CD4-positive, alpha-beta T cell (primary cell): Measurements from ENCODE around the gene ZPBP2. TPM values are rescaled to one million over a fixed set of nuclear protein-coding genes. Genes with fewer than 3 reads are reported as not detected.
"Not testable (repeated sequence)": the region's sequence is repeated elsewhere in the genome, so short reads cannot be mapped to it uniquely, and the experiment has no call there.

ENCODE experiments used
- ATAC-seq: fragments of 200-7000 bp; cut with Tn5 transposase; one replicate; pipeline ENCODE4 v1.10.0; 2022; ENCODE audit warnings: mild to moderate bottlenecking; ENCODE audit not compliant: poor library complexity
- CTCF ChIA-PET: fragments of 350-600 bp; sonication (Branson Sonifier 250); formaldehyde crosslinking; loops from one replicate; lab custom pipeline; 2021; ENCODE audit warnings: antibody characterized with exemption, inconsistent platforms; lab: Charles Lee
- POLR2A ChIA-PET: fragments of 350-600 bp; sonication (Branson Sonifier 250); formaldehyde crosslinking; loops from one replicate; lab custom pipeline; 2021; ENCODE audit warnings: antibody characterized with exemption, inconsistent platforms; lab: Charles Lee
- DNase-seq, 14 experiments: peaks; one replicate each; pipeline ENCODE4 v3.0.0-alpha.2; 2013 to 2020; ENCODE audit warnings: mixed read lengths in 2 of 14
- H3K27ac ChIP-seq, 2 donors: one replicate each; pipeline versions ENCODE4 v1.5.1 to v1.7.0; 2013; ENCODE audit warnings: low read length in 2 of 2, low read depth in 1 of 2, mild to moderate bottlenecking in 1 of 2
- H3K27me3 ChIP-seq, 2 experiments: 1 replicate in 1 of 2; 2 replicates in 1 of 2; pipeline versions ENCODE4 v1.6.1 to v1.7.0; 2013; ENCODE audit warnings: low read length in 2 of 2, control low read depth in 1 of 2, mild to moderate bottlenecking in 1 of 2, moderate library complexity in 1 of 2; ENCODE audit not compliant: insufficient read depth in 2 of 2, control insufficient read depth in 1 of 2
- H3K36me3 ChIP-seq: one replicate; pipeline ENCODE4 v1.6.1; 2013; ENCODE audit warnings: low read length, control low read depth; ENCODE audit not compliant: insufficient read depth
- H3K4me1 ChIP-seq: one replicate; pipeline ENCODE4 v1.6.1; 2013; ENCODE audit warnings: low read length, control low read depth; ENCODE audit not compliant: insufficient read depth
- H3K4me3 ChIP-seq: one replicate; pipeline ENCODE4 v1.5.1; 2013; ENCODE audit warnings: mild to moderate bottlenecking, low read length, moderate library complexity
- H3K9me3 ChIP-seq, 2 experiments: 1 replicate in 1 of 2; 2 replicates in 1 of 2; pipeline versions ENCODE4 v1.6.1 to v1.7.0; 2013; ENCODE audit warnings: low read length in 2 of 2, mild to moderate bottlenecking in 2 of 2, control low read depth in 1 of 2, moderate library complexity in 1 of 2; ENCODE audit not compliant: control insufficient read depth in 1 of 2, insufficient read depth in 1 of 2
- H3K27ac Mint-ChIP-seq: one replicate; pipeline ENCODE4 v1.8.0; 2020; ENCODE audit warnings: mixed read lengths
- H3K27me3 Mint-ChIP-seq: one replicate; pipeline ENCODE4 v1.8.0; 2021; ENCODE audit warnings: mixed read lengths
- H3K36me3 Mint-ChIP-seq: one replicate; pipeline ENCODE4 v1.8.0; 2021; ENCODE audit warnings: low read depth, mixed read lengths
- H3K4me1 Mint-ChIP-seq: one replicate; pipeline ENCODE4 v1.8.0; 2021; ENCODE audit warnings: low read depth, mixed read lengths
- H3K4me3 Mint-ChIP-seq: one replicate; pipeline ENCODE4 v1.8.0; 2020; ENCODE audit warnings: mild to moderate bottlenecking, mixed read lengths
- H3K9me3 Mint-ChIP-seq: one replicate; pipeline ENCODE4 v1.8.0; 2020; ENCODE audit warnings: mixed read lengths
- intact Hi-C, 2 experiments: fragments of 100-400 bp; cut with DNase I in 1 of 2; cut with micrococcal nuclease in 1 of 2; formaldehyde crosslinking; loops; one replicate each; pipeline versions ENCODE4 v1.15.1 to v1.9.0; 2023 to 2025; cut with DNase I, micrococcal nuclease
- total RNA-seq, 174 experiments: library from RNA in 2 of 174; stranded (reverse) in 2 of 174; gene quantifications; one replicate each; pipeline ENCODE4 v1.2.3 and lab custom pipeline; 2021 to 2026
- TF ChIP-seq, protein P1 (sequence below): fragments of 200-600 bp; IDR thresholded peaks from one replicate; pipeline ENCODE4 v1.8.0; 2022; ENCODE audit warnings: antibody characterized with exemption, mild to moderate bottlenecking

The ZPBP2 gene
- total RNA-seq, 2 experiments from 2014 or later: not detected

DNA sequence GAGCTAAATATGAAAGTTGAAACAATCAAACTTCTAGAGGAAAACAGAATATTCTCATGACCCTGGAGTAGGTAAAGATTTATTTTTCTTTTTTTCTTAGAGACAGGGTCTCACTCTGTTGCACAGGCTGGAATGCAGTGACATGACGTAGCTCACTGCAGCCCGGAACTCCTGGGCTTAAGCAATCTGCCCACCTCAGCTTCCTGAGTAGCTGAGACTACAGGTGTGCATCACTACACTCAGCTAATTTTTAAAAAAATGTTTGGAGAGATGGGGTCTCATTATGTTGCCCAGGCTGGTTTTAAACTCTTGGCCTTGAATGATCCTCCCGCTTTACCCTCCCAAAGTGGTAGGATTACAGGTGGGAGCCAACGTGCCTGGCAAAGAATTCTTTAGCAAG is 19.4 kb upstream of the ZPBP2 start:
- H3K9me3 Mint-ChIP-seq: no peaks in the 10 kb centered on the region
- H3K4me3 Mint-ChIP-seq: peak overlapping the region; percentile 52
- peaks cover 5% of the 10 kb centered on the region for H3K36me3 ChIP-seq
- no peaks in the 10 kb centered on the region for H3K9me3 ChIP-seq
- peaks cover 70% of the 10 kb centered on the region for H3K4me1 Mint-ChIP-seq
- no peaks in the 10 kb centered on the region for H3K27me3 Mint-ChIP-seq
- peak in 5 of 14 experiments; percentile 19 to 55 (median 49) for DNase-seq
- TF ChIP-seq, protein P1, sequence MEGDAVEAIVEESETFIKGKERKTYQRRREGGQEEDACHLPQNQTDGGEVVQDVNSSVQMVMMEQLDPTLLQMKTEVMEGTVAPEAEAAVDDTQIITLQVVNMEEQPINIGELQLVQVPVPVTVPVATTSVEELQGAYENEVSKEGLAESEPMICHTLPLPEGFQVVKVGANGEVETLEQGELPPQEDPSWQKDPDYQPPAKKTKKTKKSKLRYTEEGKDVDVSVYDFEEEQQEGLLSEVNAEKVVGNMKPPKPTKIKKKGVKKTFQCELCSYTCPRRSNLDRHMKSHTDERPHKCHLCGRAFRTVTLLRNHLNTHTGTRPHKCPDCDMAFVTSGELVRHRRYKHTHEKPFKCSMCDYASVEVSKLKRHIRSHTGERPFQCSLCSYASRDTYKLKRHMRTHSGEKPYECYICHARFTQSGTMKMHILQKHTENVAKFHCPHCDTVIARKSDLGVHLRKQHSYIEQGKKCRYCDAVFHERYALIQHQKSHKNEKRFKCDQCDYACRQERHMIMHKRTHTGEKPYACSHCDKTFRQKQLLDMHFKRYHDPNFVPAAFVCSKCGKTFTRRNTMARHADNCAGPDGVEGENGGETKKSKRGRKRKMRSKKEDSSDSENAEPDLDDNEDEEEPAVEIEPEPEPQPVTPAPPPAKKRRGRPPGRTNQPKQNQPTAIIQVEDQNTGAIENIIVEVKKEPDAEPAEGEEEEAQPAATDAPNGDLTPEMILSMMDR: no peak
- no peak overlapping the region for H3K4me3 ChIP-seq
- no peak overlapping the region for H3K27ac ChIP-seq
- ATAC-seq: peak; percentile 91
- H3K27ac Mint-ChIP-seq: peak overlapping the region; percentile 86
- ChIA-PET CTCF (interaction anchor here (1.0 to 1.2 kb wide), 2 partner anchors 9 to 35 kb away, joined by 3 read pairs; no protein-coding TSS in a partner anchor), POLR2A (interaction anchor here (0.7 to 1.7 kb wide), 12 partner anchors 11 to 291 kb away, joined by 3 to 15 read pairs (median 4); partner anchors contain the start of genes CASC3, IKZF3 and MIEN1)
- H3K4me1 ChIP-seq: peaks cover 26% of the 10 kb centered on the region
- intact Hi-C loops: loop anchor here in 1 of 2 experiments (5.0 kb wide), 1 partner anchor 36 kb away; no protein-coding TSS in a partner anchor
- peaks cover 22% of the 10 kb centered on the region for H3K36me3 Mint-ChIP-seq
- H3K27me3 ChIP-seq: no peaks in the 10 kb centered on the region

DNA sequence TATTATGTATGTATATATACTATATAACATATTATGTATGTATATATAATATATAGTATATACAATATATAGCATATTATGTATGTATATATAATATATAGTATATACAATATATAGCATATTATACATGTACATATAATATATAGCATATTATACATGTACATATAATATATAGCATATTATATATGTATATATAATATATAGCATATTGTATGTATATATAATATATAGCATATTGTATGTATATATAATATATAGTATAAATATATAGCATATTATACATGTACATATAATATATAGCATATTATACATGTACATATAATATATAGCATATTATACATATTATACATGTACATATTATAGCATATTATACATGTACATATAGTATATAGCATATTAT is 17.8 kb upstream of the ZPBP2 start:
- H3K4me3 ChIP-seq, CTCF ChIA-PET, H3K9me3 Mint-ChIP-seq, ATAC-seq, H3K27ac Mint-ChIP-seq, H3K27me3 ChIP-seq, H3K27ac ChIP-seq, H3K9me3 ChIP-seq, DNase-seq, H3K36me3 ChIP-seq, H3K4me3 Mint-ChIP-seq, POLR2A ChIA-PET, intact Hi-C loops, H3K27me3 Mint-ChIP-seq: not testable (repeated sequence)
- Mint-ChIP-seq H3K4me1 (peaks cover 68% of the 10 kb centered on the region), H3K36me3 (peaks cover 31% of the 10 kb centered on the region)
- H3K4me1 ChIP-seq: peaks cover 23% of the 10 kb centered on the region

GRCh38 chr17:39852239-39852638 is 15.8 kb upstream of the ZPBP2 start:
- Histone ChIP-seq H3K4me3 (no peak overlapping the region), H3K9me3 (no peaks in the 10 kb centered on the region), H3K36me3 (peaks cover 5% of the 10 kb centered on the region), H3K27me3 (no peaks in the 10 kb centered on the region), H3K4me1 (peaks cover 21% of the 10 kb centered on the region), H3K27ac (peak overlapping the region in 1 of 2 donors; percentile 43)
- H3K4me3 Mint-ChIP-seq: no peak overlapping the region
- CTCF ChIA-PET: no interaction called here
- peak overlapping the region; percentile 18 for H3K27ac Mint-ChIP-seq
- no peaks in the 10 kb centered on the region for H3K9me3 Mint-ChIP-seq
- H3K36me3 Mint-ChIP-seq: peaks cover 27% of the 10 kb centered on the region
- POLR2A ChIA-PET: interaction anchor here (0.8 to 1.5 kb wide), 4 partner anchors 33 to 97 kb away, joined by 3 to 9 read pairs (median 6); no protein-coding TSS in a partner anchor
- peaks cover 55% of the 10 kb centered on the region for H3K4me1 Mint-ChIP-seq
- no peaks in the 10 kb centered on the region for H3K27me3 Mint-ChIP-seq
- ATAC-seq: no peak
- TF ChIP-seq, protein P1: no peak
- intact Hi-C loops: no loop called here
- no peak for DNase-seq

- H3K4me1 ChIP-seq: peaks cover 16% of the 10 kb centered on the region
- no peak for ATAC-seq
- Mint-ChIP-seq H3K27me3 (no peaks in the 10 kb centered on the region), H3K27ac (peak overlapping the region; percentile 32), H3K4me3 (no peak overlapping the region), H3K9me3 (no peaks in the 10 kb centered on the region), H3K36me3 (peaks cover 20% of the 10 kb centered on the region), H3K4me1 (peaks cover 54% of the 10 kb centered on the region)
- intact Hi-C loops: no loop called here
- TF ChIP-seq, protein P1: no peak
- peaks cover 5% of the 10 kb centered on the region for H3K36me3 ChIP-seq
- ChIA-PET CTCF (interaction anchor here (1.0 to 1.9 kb wide), 2 partner anchors 9 to 233 kb away, joined by 3 to 6 read pairs; partner anchors contain the start of gene IKZF3), POLR2A (no interaction called here)
- no peak overlapping the region for H3K4me3 ChIP-seq
- no peak for DNase-seq
- H3K27me3 ChIP-seq: no peaks in the 10 kb centered on the region
- no peaks in the 10 kb centered on the region for H3K9me3 ChIP-seq
- no peak overlapping the region for H3K27ac ChIP-seq
Measured at GRCh38 chr17:39854909-39855308, 13.1 kb upstream of the ZPBP2 start.

- H3K4me3 ChIP-seq, ATAC-seq, H3K4me3 Mint-ChIP-seq, H3K9me3 Mint-ChIP-seq, H3K9me3 ChIP-seq, H3K27ac Mint-ChIP-seq, DNase-seq, H3K36me3 ChIP-seq, intact Hi-C loops, H3K27me3 Mint-ChIP-seq, H3K27ac ChIP-seq, H3K27me3 ChIP-seq: not testable (repeated sequence)
- peaks cover 62% of the 10 kb centered on the region for H3K4me1 Mint-ChIP-seq
- peaks cover 18% of the 10 kb centered on the region for H3K36me3 Mint-ChIP-seq
- CTCF ChIA-PET: interaction anchor here (1.0 kb wide), 1 partner anchor 234 kb away, joined by 3 read pairs; no protein-coding TSS in a partner anchor
- H3K4me1 ChIP-seq: peaks cover 17% of the 10 kb centered on the region
- POLR2A ChIA-PET: interaction anchor here (1.1 kb wide), 1 partner anchor 71 kb away, joined by 3 read pairs; the partner anchor contains the start of genes LRRC3C and ORMDL3
Measured at GRCh38 chr17:39855911-39856649, 11.9 kb upstream of the ZPBP2 start.
